GM12874 (cell line): ENCODE results near the gene SLC28A1.

Source experiments
- CTCF ChIP-seq: IDR thresholded peaks from 2 replicates; pipeline ENCODE4 v1.5.1; 2011; ENCODE audit warnings: low read depth, mild to moderate bottlenecking, control low read depth, low read length, moderate library complexity; ENCODE audit not compliant: insufficient read depth

The SLC28A1 gene

GRCh38 chr15:84967380-84967779 lies 82.9 kb downstream of the SLC28A1 start:
- no peak for TF ChIP-seq CTCF

- TF ChIP-seq CTCF = no peak
These were observed 83.8 kb downstream of the SLC28A1 start for GRCh38 chr15:84968301-84968700.

- no peak for TF ChIP-seq CTCF
These were observed 84.8 kb downstream of the SLC28A1 start for GRCh38 chr15:84969257-84969656.

GRCh38 chr15:84970843-84971242 lies 86.4 kb downstream of the SLC28A1 start:
- TF ChIP-seq CTCF = no peak

- TF ChIP-seq CTCF = no peak
These were observed 89.3 kb downstream of the SLC28A1 start for GRCh38 chr15:84973492-84974460.

GRCh38 chr15:84975871-84976351 lies 91.4 kb downstream of the SLC28A1 start:
- TF ChIP-seq CTCF = no peak

GRCh38 chr15:84976746-84977345 lies 92.4 kb downstream of the SLC28A1 start:
- no peak for TF ChIP-seq CTCF
